Testis (tissue), 2 donors: ENCODE measurements around the gene NRXN3.

Experiments
- CTCF ChIP-seq, 3 experiments: fragments of 450-650 bp in 2 of 3; fragments of 200-600 bp in 1 of 3; sonication (generic) in 1 of 3; IDR thresholded peaks; one replicate each; pipeline ENCODE4 v1.5.1; 2016 to 2019; ENCODE audit warnings: antibody characterized with exemption in 3 of 3, mild to moderate bottlenecking in 2 of 3, moderate library complexity in 1 of 3
- POLR2A ChIP-seq: fragments of 450-650 bp; IDR thresholded peaks from one replicate; pipeline ENCODE4 v1.6.1; 2017; ENCODE audit warnings: antibody characterized with exemption, mild to moderate bottlenecking, moderate library complexity

- TF ChIP-seq CTCF (IDR thresholded peaks at IDR 0.05), result no peak
- TF ChIP-seq POLR2A, result no peak
Measured at GRCh38 chr14:79334272-79334671, 1164.1 kb downstream of the NRXN3 start.
